ENCODE results near the gene RFX3. TPM values are rescaled to one million over a fixed set of nuclear protein-coding genes. Genes with fewer than 3 reads are reported as not detected.
A peak's percentile ranks its signal among the peaks of the same experiment; 100 is the strongest.

The RFX3 gene
- total and polyA plus RNA-seq, 2 donors (not counting 3 experiments of a cell fraction or from before 2014, with no cell fraction given) = 4.8 to 10.5 TPM

DNA sequence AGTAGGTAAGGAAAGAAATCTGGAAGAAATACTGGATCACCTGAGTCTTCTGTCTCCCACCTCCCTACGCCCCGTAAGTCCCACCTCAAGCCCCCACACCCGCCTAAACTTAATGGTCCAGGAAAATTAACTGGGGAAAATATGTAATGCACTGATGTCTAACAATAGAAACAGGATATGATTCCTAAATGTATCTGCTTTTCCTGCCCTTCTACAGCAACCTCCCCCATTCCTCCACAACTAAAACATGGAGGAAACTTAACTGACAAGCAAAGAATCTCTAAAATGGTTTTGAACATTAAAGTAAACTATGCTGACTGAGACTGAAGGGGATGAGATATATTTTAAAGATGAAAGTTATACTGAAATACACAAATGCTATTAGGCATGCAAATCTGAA, 10.4 kb downstream of the RFX3 start:
- Histone ChIP-seq H3K4me1 (ENCODE audit: control insufficient read depth, extremely low read depth, insufficient read depth, low read length) (peaks cover 14% of the 10 kb centered on the region), H3K9me3 (replicated peaks; ENCODE audit: control insufficient read depth, insufficient read depth, low read length) (no peaks in the 10 kb centered on the region), H3K36me3 (ENCODE audit: control insufficient read depth in 2 of 2, extremely low read depth in 1 of 2, insufficient read depth in 2 of 2, low read length in 2 of 2) (no peaks in the 10 kb centered on the region), H3K4me3 (replicated peaks in 1 of 3; ENCODE audit: insufficient read depth in 1 of 3, low read depth in 1 of 3, low read length in 3 of 3) (peak overlapping the region in 1 of 3 experiments; percentile 15), H3K27me3 (ENCODE audit: control insufficient read depth in 2 of 2, insufficient read depth in 2 of 2, low read length in 2 of 2) (no peaks in the 10 kb centered on the region), H2AFZ (ENCODE audit: low read depth, low read length) (no peak overlapping the region), H3K9ac (replicated peaks; ENCODE audit: extremely low read depth, insufficient read depth, low read length) (no peak overlapping the region), H3K27ac (ENCODE audit: insufficient read depth, low read depth, low read length) (no peak overlapping the region), H4K20me1 (replicated peaks; ENCODE audit: control insufficient read depth, extremely low read depth, insufficient read depth, low read length) (no peaks in the 10 kb centered on the region), H3K4me2 (ENCODE audit: insufficient read depth, low read length) (peak overlapping the region; percentile 66), H3K79me2 (ENCODE audit: control insufficient read depth, insufficient read depth, low read length) (peaks cover 2% of the 10 kb centered on the region), H3K9me1 (replicated peaks; ENCODE audit: control insufficient read depth, extremely low read depth, insufficient read depth, low read length) (no peaks in the 10 kb centered on the region)
- no peak for FAIRE-seq
- ChIA-PET CTCF (interaction anchor here (1.3 kb wide), 1 partner anchor 48 kb away, joined by 8 read pairs; no protein-coding TSS in a partner anchor), POLR2A (no interaction called here)
- dilution Hi-C loops (cut with MboI; ENCODE audit: extremely low pct_ligation_motif_present, low sequenced_read_pairs) = no loop called here
- intact Hi-C loops (cut with micrococcal nuclease) = loop anchor here (1.0 kb wide), 1 partner anchor 10 kb away; no protein-coding TSS in a partner anchor
- DNase-seq (ENCODE audit: low read depth, low spot score) = peak; percentile 24
- no TSS peak for BruUV-seq (replicated peaks)
- no peak for TF ChIP-seq MAX (IDR thresholded peaks at IDR 0.05; ENCODE audit: insufficient read depth, insufficient read length)
- no peak for TF ChIP-seq POLR2AphosphoS5 (IDR thresholded peaks at IDR 0.05; ENCODE audit: insufficient read depth, low read depth, low read length)
- no peak for TF ChIP-seq JUN (IDR thresholded peaks at IDR 0.05; ENCODE audit: borderline replicate concordance, insufficient read depth, insufficient read length, low read depth)
- TF ChIP-seq EZH2 (IDR thresholded peaks at IDR 0.05; ENCODE audit: borderline replicate concordance, low read depth, low read length, severe bottlenecking) = no peak
- TF ChIP-seq GATA2 (IDR thresholded peaks at IDR 0.05; ENCODE audit: insufficient read depth, insufficient read length, low read depth, low read length) = no peak
- TF ChIP-seq MYC (IDR thresholded peaks at IDR 0.05; ENCODE audit: low read depth, low read length) = no peak
- no peak for TF ChIP-seq POLR2A (IDR thresholded peaks at IDR 0.05; ENCODE audit: low read depth, low read length)
- TF ChIP-seq, protein P1, sequence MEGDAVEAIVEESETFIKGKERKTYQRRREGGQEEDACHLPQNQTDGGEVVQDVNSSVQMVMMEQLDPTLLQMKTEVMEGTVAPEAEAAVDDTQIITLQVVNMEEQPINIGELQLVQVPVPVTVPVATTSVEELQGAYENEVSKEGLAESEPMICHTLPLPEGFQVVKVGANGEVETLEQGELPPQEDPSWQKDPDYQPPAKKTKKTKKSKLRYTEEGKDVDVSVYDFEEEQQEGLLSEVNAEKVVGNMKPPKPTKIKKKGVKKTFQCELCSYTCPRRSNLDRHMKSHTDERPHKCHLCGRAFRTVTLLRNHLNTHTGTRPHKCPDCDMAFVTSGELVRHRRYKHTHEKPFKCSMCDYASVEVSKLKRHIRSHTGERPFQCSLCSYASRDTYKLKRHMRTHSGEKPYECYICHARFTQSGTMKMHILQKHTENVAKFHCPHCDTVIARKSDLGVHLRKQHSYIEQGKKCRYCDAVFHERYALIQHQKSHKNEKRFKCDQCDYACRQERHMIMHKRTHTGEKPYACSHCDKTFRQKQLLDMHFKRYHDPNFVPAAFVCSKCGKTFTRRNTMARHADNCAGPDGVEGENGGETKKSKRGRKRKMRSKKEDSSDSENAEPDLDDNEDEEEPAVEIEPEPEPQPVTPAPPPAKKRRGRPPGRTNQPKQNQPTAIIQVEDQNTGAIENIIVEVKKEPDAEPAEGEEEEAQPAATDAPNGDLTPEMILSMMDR (IDR thresholded peaks at IDR 0.05; ENCODE audit: extremely low read depth in 1 of 2, insufficient read depth in 1 of 2, low read depth in 1 of 2, low read length in 2 of 2) = no peak
